Liver (tissue), 3 donors: Measurements from ENCODE around the gene CENPX.

Experiments used
- CTCF ChIP-seq: fragments of 150-350 bp; IDR thresholded peaks from 2 replicates; pipeline ENCODE4 v1.5.1; 2017; ENCODE audit warnings: improper control_type of control experiment, low read depth, low read length; ENCODE audit not compliant: missing input control
- EGR1 ChIP-seq, 2 donors: IDR thresholded peaks; 2 replicates each; pipeline ENCODE4 v1.6.1; 2016 to 2018; ENCODE audit warnings: antibody characterized with exemption in 2 of 2, low read depth in 2 of 2
- GABPA ChIP-seq, 2 donors: IDR thresholded peaks in 1 of 2; conservative IDR thresholded peaks in 1 of 2; 2 replicates each; pipeline ENCODE4 v1.6.1; 2016; ENCODE audit warnings: antibody characterized with exemption in 2 of 2, mild to moderate bottlenecking in 1 of 2, moderate library complexity in 1 of 2
- JUND ChIP-seq, 2 donors: IDR thresholded peaks; 2 replicates each; pipeline ENCODE4 v1.6.1; 2016; ENCODE audit warnings: antibody characterized with exemption in 2 of 2
- MAX ChIP-seq: IDR thresholded peaks from 2 replicates; pipeline ENCODE4 v1.6.1; 2016; ENCODE audit warnings: antibody characterized with exemption
- RAD21 ChIP-seq, 2 donors: IDR thresholded peaks; 2 replicates each; pipeline ENCODE4 v1.6.1; 2016; ENCODE audit warnings: antibody characterized with exemption in 2 of 2, mild to moderate bottlenecking in 2 of 2
- REST ChIP-seq: IDR thresholded peaks from 2 replicates; pipeline ENCODE4 v1.6.1; 2016; ENCODE audit warnings: antibody characterized with exemption, mild to moderate bottlenecking
- RXRA ChIP-seq, 2 donors: IDR thresholded peaks; 2 replicates each; pipeline ENCODE4 v1.6.1; 2017 to 2018; ENCODE audit warnings: antibody characterized with exemption in 2 of 2, mild to moderate bottlenecking in 1 of 2
- SP1 ChIP-seq: IDR thresholded peaks from 2 replicates; pipeline ENCODE4 v1.6.1; 2018; ENCODE audit warnings: antibody characterized with exemption, mild to moderate bottlenecking
- TAF1 ChIP-seq: conservative IDR thresholded peaks from 2 replicates; pipeline ENCODE4 v1.6.1; 2016; ENCODE audit warnings: antibody characterized with exemption, mild to moderate bottlenecking
- TF ChIP-seq, protein P1 (sequence below): IDR thresholded peaks from 2 replicates; pipeline ENCODE4 v1.6.1; 2016; ENCODE audit warnings: antibody characterized with exemption
- donor health status: healthy.
- donor health status: healthy.

DNA sequence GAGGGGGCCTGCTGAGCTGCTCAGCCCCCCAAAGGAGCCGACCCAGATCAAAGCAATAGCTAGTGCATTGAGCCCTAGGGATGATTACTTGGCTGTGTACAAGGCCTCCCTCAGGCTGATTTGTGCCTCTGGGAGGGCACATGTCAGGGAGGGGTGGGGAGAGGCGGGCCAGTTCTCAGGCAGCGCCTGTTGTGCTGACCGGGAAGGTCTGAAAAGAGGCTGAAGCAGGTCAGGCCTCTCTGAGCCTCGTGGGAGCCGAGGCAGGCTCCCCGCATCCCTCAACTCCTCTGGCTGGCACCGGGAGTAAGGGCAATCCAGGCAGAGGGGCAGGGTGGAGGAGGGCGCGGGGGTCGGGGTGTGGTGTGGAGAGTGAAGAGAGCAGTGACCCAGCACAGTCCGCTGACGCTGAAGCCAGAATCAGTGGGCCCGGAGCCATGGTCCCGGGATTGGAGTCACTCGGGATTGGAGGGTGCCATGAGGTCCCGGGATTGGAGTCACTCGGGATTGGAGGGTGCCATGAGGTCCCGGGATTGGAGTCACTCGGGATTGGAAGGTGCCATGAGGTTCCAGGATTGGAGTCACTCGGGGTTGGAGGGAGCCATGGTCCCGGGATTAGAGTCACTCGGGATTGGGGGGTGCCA is 11.8 kb upstream of the CENPX start:
- TF ChIP-seq CTCF (no peak), MAX (no peak), RAD21 (IDR thresholded peaks at IDR 0.05) (peak in 1 of 2 donors; percentile 18), TAF1 (no peak), EGR1 (IDR thresholded peaks at IDR 0.05; ENCODE audit: low read depth in 2 of 2) (no peak), RXRA (IDR thresholded peaks at IDR 0.05) (peak; percentile 12 to 37), REST (no peak), GABPA (IDR thresholded peaks at IDR 0.05 in 1 of 2, conservative IDR thresholded peaks at IDR 0.05 in 1 of 2) (no peak), JUND (IDR thresholded peaks at IDR 0.05) (no peak), SP1 (peak; percentile 52)
- TF ChIP-seq, protein P1, sequence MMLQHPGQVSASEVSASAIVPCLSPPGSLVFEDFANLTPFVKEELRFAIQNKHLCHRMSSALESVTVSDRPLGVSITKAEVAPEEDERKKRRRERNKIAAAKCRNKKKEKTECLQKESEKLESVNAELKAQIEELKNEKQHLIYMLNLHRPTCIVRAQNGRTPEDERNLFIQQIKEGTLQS, result no peak
